Neural cell (in vitro differentiated cells): ENCODE measurements around the gene IPO5.

Experiments
- EP300 ChIP-seq: fragments of 450-650 bp; conservative IDR thresholded peaks from 2 replicates; pipeline ENCODE4 v1.6.1; 2014; ENCODE audit warnings: antibody characterized with exemption, mild to moderate bottlenecking, moderate library complexity; ENCODE audit not compliant: poor library complexity, severe bottlenecking
- EZH2 ChIP-seq: fragments of 200-600, 300-800 bp; shearing (Covaris generic), sonication (generic); IDR thresholded peaks from 2 replicates; pipeline ENCODE4 v1.6.1; 2014; ENCODE audit warnings: antibody characterized with exemption, low read length, borderline replicate concordance, mild to moderate bottlenecking; ENCODE audit not compliant: insufficient read depth, poor library complexity, severe bottlenecking

GRCh38 chr13:97962887-97963286, 9.4 kb downstream of the IPO5 start:
- no peak for TF ChIP-seq EZH2
- no peak for TF ChIP-seq EP300
